Measurements from ENCODE around the gene MROH2A. TPM values are rescaled to one million over a fixed set of nuclear protein-coding genes. Genes with fewer than 3 reads are reported as not detected.

The MROH2A gene
- polyA plus RNA-seq, 4 donors: 0.09 to 0.18 (median 0.16) TPM; not detected in 1

- no peak for DNase-seq (ENCODE audit: low read depth in 4 of 4, low spot score in 2 of 4)
Observed at GRCh38 chr2:233835230-233836186, 57.4 kb downstream of the MROH2A start.

DNA sequence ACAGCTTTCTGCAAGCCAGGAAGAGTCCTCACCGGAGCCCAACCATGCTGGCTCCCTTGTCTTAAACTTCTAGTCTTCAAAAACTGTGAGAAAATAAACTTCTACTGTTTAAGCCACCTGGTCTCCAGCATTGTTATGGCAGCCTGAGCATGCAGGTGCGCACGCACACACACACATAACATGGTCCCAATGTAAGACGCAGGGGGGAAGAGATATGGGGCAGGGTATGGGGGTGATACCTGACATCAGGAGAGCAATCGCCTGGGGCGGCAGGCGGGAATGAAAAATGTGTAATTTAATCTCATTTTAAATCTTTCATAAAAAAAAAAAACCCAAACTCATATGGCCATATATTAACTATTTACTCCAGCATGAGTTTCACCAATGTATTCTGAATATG is 58.2 kb downstream of the MROH2A start:
- no peak for DNase-seq (ENCODE audit: low read depth in 4 of 4, low spot score in 2 of 4)

DNA sequence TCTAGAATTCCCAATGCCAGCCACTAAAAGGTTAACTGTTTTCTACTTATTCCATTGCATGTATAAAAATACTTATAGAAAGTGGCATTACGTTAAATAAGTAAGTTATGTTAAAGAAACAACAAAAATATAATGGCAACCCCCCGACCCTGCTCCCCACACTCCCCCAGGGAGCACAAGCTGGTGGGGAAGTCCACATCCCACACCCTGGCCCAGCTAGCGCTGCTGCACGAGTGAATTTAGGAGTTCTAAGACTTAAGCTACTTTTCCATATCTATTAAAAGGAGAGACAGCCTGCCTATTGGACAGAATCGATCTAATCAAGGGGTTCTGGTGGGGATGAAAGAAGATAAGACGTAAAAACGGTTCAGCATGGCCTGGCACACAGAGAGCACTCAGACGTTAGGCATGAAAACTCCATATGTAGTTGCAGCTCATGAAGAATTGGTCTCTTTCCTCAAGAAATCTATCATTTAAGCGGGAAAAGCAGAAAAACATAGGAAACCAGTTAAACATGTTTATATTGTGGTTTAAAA is 59.6 kb downstream of the MROH2A start:
- DNase-seq (ENCODE audit: low read depth in 4 of 4, low spot score in 2 of 4): no peak

- DNase-seq (ENCODE audit: low read depth in 4 of 4, low spot score in 2 of 4): no peak
Observed at GRCh38 chr2:233838251-233838650, 60.1 kb downstream of the MROH2A start.

GRCh38 chr2:233838726-233839446 is 60.8 kb downstream of the MROH2A start:
- no peak for DNase-seq (ENCODE audit: low read depth in 4 of 4, low spot score in 2 of 4)

GRCh38 chr2:233839447-233839820 is 61.3 kb downstream of the MROH2A start:
- DNase-seq (ENCODE audit: low read depth in 4 of 4, low spot score in 2 of 4): no peak

GRCh38 chr2:233840520-233840919 is 62.4 kb downstream of the MROH2A start:
- no peak for DNase-seq (ENCODE audit: low read depth in 4 of 4, low spot score in 2 of 4)

DNA sequence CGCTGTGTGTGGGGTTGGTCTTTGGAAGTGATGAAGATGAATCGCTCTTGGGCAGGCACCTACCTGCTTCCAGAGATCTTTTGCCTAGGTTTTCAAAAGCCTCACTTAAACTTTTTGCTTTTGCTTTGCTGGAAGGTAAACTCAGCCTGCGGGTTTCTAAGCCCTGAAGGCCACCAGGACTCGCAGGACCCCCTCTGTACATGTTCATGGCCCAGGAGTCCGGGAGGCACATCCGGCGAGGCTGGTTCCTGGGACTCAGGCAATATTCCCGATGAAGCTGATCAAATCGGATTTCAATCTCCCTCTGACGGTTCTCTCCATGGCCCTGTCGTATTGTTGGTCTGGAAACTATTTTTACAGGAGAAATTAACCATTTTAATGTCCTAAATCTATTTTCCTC is 63.1 kb downstream of the MROH2A start:
- DNase-seq (ENCODE audit: low read depth in 4 of 4, low spot score in 2 of 4): no peak

DNA sequence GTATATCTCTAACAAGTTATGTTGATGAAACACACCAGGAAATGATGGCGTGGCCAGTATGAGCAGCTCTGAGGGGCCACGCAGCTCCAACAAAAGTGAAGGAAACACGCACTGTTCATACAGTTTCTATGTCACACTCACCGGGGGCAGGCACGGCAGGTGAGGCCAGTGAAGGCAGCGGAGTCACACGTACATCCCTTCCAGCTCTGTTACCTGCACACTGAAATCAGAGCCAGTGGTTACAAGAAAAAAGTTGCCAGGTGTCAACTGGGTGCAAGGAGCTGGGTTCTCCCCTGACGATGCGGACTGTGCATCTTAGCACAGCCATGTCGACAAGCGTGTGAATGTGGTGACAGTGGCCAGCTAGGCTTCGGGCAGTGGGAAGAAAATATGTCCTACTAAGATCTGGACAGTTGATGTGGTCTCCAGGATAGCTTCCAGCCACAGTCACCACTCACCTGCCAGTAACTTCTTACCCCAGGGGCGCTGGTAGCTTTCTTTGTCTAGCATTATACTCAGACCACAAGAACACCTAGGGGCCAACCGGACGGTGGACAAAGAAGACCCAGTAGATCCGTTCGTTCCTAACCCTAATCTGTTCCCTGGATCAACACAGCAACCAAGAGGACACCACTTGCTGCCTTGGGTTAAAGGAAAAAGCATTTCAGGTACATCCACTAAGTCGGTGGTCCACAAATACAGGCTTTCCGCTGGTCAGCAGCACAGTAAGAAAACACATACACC is 66.1 kb downstream of the MROH2A start:
- DNase-seq (ENCODE audit: low read depth in 4 of 4, low spot score in 2 of 4): no peak

GRCh38 chr2:233844836-233845235 is 66.7 kb downstream of the MROH2A start:
- DNase-seq (ENCODE audit: low read depth in 4 of 4, low spot score in 2 of 4): no peak

DNA sequence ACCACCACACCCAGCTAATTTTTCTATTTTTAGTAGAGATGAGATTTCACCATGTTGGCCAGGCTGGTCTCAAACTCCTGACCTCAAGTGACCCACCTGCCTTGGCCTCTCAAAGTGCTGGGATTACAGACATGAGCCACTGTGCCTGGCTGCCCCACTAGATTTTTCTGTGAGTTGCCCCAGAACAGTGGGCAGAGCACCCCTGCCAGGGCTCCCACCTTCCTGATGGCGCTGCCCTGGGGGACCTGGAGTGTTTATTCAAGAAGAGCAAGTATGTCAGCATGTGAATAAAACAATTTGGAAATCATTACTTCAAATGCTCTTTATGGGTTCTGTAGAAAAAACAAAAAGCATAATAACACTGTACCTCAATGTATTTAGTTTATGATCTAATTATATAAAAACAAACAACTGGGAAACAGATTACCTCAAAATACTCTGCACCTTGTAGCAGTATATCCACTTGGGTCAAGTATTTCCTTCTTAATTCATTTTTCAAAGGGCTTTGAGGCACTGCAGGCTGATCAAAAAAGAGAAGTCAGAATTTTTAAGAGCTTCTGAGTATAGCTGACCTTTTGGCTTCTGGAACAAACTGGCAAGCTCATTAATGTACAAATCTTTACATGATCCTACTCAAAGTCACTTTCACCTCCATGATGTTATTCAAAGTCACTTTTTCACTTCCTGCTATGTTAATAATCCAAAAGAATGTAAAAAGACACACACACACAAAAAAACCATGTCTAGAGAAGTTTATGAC is 67.4 kb downstream of the MROH2A start:
- DNase-seq (ENCODE audit: low read depth in 4 of 4, low spot score in 2 of 4): no peak

- DNase-seq (ENCODE audit: low read depth in 4 of 4, low spot score in 2 of 4): no peak
Observed at GRCh38 chr2:233846387-233847247, 68.5 kb downstream of the MROH2A start.

DNA sequence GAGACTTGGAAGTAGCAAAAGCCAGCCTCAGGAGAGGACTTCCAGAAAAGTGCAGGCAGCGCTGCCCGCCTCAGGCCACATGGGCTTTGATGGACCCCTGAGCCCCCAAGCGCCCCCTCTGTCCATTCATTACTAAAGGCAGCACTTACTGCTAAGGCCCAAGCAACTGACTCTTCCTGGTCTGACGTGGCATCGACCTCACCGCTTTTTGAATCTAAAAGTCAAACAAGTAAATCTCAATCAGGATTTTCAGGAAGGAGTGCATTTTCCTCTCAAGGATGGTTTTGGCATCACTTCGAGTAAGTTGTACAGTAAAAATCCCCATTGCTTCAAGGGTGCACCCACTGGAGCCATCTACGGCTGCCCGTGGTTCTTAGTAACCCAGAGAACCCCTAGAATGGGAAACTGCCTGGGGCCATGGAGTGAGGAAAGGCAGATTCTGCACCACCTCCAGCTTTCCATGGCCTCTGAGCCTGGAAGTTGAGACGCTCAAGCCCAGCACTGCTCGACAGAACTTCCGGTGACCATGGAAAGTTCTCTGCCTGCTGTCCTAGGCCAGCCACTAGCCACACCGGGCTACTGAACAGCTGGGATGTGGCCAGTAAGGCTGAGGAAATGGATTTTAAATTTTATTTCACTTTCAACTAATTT is 69.2 kb downstream of the MROH2A start:
- no peak for DNase-seq (ENCODE audit: low read depth in 4 of 4, low spot score in 2 of 4)

DNA sequence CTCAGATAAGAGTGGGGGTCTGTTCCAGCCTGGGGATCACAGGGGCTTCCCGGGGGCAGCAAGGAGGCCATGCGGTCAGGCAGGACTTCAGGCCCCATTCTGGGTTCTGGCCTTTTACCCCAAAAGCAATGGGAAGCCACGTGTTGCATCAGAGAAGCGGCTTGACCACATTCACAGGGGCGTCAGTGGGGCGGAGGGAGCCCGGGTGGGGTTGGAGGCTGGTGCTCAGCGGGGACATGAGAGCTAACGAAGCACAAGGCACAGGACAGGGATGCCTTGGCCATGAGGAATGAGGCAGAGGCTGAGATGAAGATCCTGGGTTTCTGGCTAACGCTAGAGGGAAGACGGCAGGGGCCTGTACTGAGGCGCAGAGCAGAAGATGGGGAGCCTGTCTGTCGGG is 70.1 kb downstream of the MROH2A start:
- no peak for DNase-seq (ENCODE audit: low read depth in 4 of 4, low spot score in 2 of 4)

DNA sequence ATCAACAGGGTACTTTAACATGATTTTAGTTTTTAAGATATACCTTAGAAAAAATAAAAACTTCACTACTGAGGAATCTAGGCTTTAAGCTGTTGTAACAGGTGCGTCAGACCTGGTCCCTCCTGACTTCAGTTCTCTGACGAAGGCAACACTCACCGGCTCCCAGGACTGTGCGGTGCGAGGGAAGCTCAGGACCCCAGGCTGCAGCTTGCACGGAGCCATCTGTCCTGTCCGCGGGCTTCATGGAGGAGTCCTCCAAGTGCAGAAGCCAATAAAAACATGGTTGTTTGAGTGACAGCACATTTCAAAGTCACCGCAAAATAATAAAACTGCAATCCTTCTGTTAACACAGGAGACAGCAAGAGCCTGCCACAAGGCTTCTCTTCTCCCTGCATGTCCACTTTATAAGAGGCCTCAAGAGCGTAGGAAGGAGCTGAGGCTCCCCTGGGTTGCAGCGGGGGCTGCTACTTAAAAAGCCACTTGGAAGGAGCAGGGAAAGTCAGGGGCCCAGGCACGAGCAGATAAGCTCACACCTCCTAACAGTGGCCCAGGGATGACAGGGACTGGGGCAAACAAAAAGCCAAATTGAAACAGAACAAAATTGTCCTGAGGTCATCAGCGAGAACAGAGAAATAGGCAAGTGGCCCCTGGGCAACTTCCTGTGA is 71.6 kb downstream of the MROH2A start:
- no peak for DNase-seq (ENCODE audit: low read depth in 4 of 4, low spot score in 2 of 4)

DNA sequence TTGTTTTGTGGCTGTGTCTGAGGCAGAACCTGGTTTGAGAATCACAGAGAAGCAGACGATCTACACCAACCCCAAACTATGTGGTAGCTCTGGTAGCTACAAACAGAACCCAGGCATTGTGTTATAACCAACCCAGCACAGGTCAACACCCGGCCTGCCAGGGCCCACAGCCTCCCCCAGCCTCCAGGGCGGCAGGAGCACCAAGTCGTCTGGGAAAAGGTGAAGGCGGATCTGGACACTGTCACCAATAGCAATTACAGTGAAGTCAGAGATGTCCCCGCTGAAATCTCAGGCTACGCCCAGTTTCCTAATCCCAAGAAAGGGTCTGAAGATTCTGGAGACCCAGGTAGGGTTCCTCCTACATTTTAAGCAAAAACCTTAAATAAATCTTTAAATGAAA is 72.6 kb downstream of the MROH2A start:
- DNase-seq (ENCODE audit: low read depth in 4 of 4, low spot score in 2 of 4): no peak

- DNase-seq (ENCODE audit: low read depth in 4 of 4, low spot score in 2 of 4): no peak
Observed at GRCh38 chr2:233851169-233851568, 73.0 kb downstream of the MROH2A start.

- no peak for DNase-seq (ENCODE audit: low read depth in 4 of 4, low spot score in 2 of 4)
Observed at GRCh38 chr2:233852056-233852455, 73.9 kb downstream of the MROH2A start.

All from left renal cortex interstitium (tissue), 4 donors.